A172 (cell line): ENCODE measurements around the gene SEMG1. TPM values are rescaled to one million over a fixed set of nuclear protein-coding genes. Genes with fewer than 3 reads are reported as not detected.
A peak's percentile ranks its signal among the peaks of the same experiment; 100 is the strongest.

ENCODE experiments used
- DNase-seq: peaks from one replicate; pipeline ENCODE4 v3.0.0-alpha.2; 2015; ENCODE audit warnings: low spot score
- total RNA-seq: library from RNA; depleted of rRNA; stranded (reverse); fragments of >200 nt; shearing (Covaris generic); gene quantifications from 2 replicates; pipeline ENCODE4 v1.2.3, GENCODE V29; 2014; rRNA removed

The SEMG1 gene
- total RNA-seq, 1 experiment from 2014 or later = not detected

- DNase-seq = no peak
Measured at GRCh38 chr20:45221076-45221475, 14.2 kb downstream of the SEMG1 start, which contains the start of gene SEMG2. Gene SEMG2, plus strand, starts transcription at chr20:45221373. Its CDS starts 17 bp downstream, at chr20:45221390.

- DNase-seq = no peak
Measured at GRCh38 chr20:45223136-45223535, 16.3 kb downstream of the SEMG1 start.

- no peak for DNase-seq
Measured at GRCh38 chr20:45226287-45226686, 19.5 kb downstream of the SEMG1 start.

- DNase-seq = peak; percentile 32
Measured at GRCh38 chr20:45229264-45230056, 22.6 kb downstream of the SEMG1 start.

- no peak for DNase-seq
Measured at GRCh38 chr20:45230631-45231030, 23.8 kb downstream of the SEMG1 start.

DNA sequence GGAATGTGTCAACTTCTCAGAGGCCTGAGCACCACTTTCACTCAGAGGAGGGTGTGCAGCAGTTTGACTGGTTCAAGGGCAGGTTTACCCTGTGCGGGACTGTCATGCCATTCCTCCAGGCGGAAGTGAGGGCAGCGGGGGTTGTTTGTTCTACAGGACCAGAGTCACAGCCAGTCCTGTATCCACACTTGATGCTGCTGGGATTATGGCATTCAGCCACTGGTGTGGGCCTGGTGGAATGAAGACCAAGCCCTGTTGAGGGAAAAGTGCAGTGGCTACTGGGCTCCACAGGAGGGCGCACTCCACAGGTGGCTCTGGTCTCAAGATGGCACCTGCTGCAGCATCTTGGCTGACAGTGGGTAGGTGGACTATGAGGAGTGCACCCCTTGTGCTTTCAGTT is 29.2 kb downstream of the SEMG1 start:
- DNase-seq = no peak

GRCh38 chr20:45238139-45238538 is 31.3 kb downstream of the SEMG1 start:
- no peak for DNase-seq

DNA sequence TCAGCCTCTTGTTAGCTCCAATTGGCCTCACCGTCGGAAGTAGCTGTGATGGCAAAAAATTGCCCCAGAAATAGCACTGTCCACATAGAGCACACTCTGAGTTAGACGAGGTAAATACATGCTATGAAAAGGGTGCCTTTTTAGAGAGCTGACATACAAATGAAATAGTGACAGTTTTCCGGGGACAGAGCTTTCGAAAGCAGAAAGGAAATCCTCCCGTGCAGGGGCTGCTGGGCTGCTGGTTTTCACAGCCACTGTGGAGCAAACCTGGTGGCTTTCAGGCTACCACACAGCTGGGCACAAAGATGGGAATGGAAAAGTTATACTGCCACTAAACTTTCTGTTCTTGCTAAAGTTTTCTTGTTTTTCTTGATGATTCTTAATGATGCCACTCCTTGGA is 39.3 kb downstream of the SEMG1 start:
- no peak for DNase-seq

GRCh38 chr20:45247865-45248264 is 41.0 kb downstream of the SEMG1 start:
- DNase-seq = no peak

GRCh38 chr20:45248609-45249008 is 41.8 kb downstream of the SEMG1 start:
- no peak for DNase-seq

DNA sequence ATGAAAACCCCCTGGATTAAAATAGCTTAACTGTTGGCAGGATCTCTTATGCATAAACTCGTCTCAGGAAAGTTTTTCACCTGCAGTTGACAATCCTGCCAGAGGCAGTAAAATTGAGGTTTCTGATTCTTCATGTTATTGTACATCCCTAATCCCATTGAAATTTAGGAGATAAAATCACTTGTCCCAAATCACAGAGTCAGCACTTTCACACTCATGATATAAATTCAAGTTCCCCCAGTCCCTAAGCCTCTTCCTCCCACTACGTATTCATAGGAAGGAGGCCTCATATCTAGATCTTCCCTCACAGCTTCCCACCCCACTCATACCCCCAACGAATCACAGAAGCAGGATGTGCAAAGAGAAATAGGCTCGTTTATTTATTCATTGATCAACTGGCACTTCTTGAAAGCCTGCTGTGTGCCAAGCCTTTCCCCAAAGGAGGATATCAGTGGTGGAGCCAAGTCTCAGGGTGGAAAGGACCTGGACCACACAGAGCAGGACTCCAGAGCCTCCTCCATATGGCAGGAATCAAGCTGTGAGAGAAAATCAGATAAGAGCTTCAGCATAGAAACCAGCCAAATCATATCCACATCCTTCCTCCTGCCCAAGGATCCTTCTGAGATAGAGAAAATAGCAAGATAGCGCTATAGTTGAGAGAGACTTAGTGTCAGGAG is 45.2 kb downstream of the SEMG1 start:
- DNase-seq = no peak

DNA sequence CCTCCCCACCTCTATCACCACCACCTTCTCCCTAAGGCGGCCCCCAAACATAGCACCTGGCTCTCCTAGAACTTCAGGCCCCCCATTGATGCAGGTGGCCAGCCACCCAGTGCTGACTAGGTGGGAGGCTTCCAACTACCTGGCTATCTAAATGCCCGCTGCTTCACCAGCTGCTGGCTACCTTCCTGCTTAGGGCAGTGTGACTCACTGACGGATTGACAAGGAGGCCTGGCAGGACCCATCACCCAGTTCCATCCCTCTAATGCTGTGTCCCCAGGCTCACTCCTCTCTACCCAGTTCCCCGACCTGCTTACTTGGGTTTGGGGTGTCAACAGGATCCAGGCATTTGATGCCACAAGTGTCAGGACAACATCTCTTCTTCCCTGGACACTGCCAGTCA is 46.4 kb downstream of the SEMG1 start:
- no peak for DNase-seq

- peak; percentile 51 for DNase-seq
Measured at GRCh38 chr20:45254383-45255262, 47.8 kb downstream of the SEMG1 start, which contains the start of gene SLPI. Gene SLPI, minus strand, starts transcription at chr20:45254564. Its CDS starts 21 bp downstream, at chr20:45254543.

- no peak for DNase-seq
Measured at GRCh38 chr20:45257161-45257560, 50.3 kb downstream of the SEMG1 start.

GRCh38 chr20:45257711-45258110 is 50.9 kb downstream of the SEMG1 start:
- no peak for DNase-seq

DNA sequence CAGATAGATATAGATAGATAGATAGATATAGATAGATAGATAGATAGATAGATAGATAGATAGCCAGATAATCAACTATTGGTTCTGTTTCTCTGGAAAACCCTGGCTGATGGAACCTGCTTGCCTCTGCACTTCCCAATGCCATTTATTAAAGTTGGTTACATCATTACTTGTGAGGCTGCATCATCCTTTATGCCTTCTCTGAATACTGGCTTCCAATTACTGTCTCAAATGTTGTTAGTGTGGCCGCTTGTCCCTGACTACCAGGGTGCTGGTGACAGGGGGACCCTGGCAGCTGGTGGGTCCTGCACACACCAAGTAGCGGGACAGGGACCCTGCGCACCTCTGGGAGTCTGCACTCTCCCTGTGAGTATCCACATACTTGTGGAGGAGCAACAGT is 51.4 kb downstream of the SEMG1 start:
- no peak for DNase-seq

DNA sequence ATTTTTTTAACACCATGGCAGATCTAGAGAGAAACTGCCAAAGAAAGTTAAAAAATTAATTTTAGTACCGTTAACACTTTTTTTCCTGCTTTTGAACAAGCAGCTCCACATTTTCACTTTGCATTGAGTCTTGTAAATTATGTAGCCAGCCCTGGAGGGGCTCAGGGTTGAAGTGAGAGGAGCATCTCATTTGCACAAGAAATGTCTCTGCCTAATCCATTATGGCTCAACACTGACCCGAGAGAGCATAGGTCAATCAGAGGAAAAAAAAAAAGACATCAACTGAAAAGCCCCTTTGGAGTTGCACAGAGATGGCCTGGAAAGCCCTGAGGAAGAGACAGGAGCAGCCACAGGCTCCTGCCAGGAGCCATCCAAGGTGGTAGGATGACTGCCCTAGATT is 51.8 kb downstream of the SEMG1 start:
- no peak for DNase-seq

Other genes with a start within 250 kb of the SEMG1 start
- gene TOMM34, start 246.6 kb upstream of the SEMG1 start, total RNA-seq = 105 and 107 TPM in 2 replicates
- gene STK4, start 240.5 kb upstream of the SEMG1 start, total RNA-seq = 17.7 and 21.3 TPM in 2 replicates
- gene KCNS1, start 105.9 kb upstream of the SEMG1 start, total RNA-seq = not detected in 2 replicates
- not detected in 2 replicates for gene WFDC5, start 91.9 kb upstream of the SEMG1 start, total RNA-seq
- not detected in 2 replicates for gene WFDC12, start 82.6 kb upstream of the SEMG1 start, total RNA-seq
- not detected in 2 replicates for gene PI3, start 32.1 kb upstream of the SEMG1 start, total RNA-seq
- gene SEMG2, start 14.3 kb downstream of the SEMG1 start, total RNA-seq = not detected in 2 replicates
- 0.33 TPM in 1 of 2 replicates, not detected in the other for gene SLPI, start 47.5 kb downstream of the SEMG1 start, total RNA-seq
- gene RBPJL, start 99.8 kb downstream of the SEMG1 start, total RNA-seq = not detected in 2 replicates
- gene MATN4, start 101.3 kb downstream of the SEMG1 start, total RNA-seq = not detected in 2 replicates
- gene SDC4, start 141.4 kb downstream of the SEMG1 start, total RNA-seq = 42.4 and 43.9 TPM in 2 replicates
- gene SYS1, start 156.1 kb downstream of the SEMG1 start, total RNA-seq = 14.5 and 18.6 TPM in 2 replicates
- gene TP53TG5, start 171.3 kb downstream of the SEMG1 start, total RNA-seq = not detected in 2 replicates
- gene DBNDD2, start 201.3 kb downstream of the SEMG1 start, total RNA-seq = 1.7 and 7.0 TPM in 2 replicates
- gene PIGT, start 209.1 kb downstream of the SEMG1 start, total RNA-seq = 78.8 and 86.0 TPM in 2 replicates